ENCODE results near the gene LNPK. TPM values are rescaled to one million over a fixed set of nuclear protein-coding genes. Genes with fewer than 3 reads are reported as not detected.

Gene LNPK
- total RNA-seq, 1 experiment from 2014 or later, result 10.3 TPM

GRCh38 chr2:175947073-175947472 lies 55.0 kb downstream of the LNPK start (continued):
- no peak for TF ChIP-seq ZNF512 (CRISPR knock-in tag; IDR thresholded peaks at IDR 0.05; ENCODE audit: borderline replicate concordance)
- no peak for TF ChIP-seq MAX (CRISPR knock-in tag; IDR thresholded peaks at IDR 0.05)
- TF ChIP-seq ZNF425 (CRISPR knock-in tag; conservative IDR thresholded peaks at IDR 0.05), result no peak
- TF ChIP-seq ZNF219 (CRISPR knock-in tag; IDR thresholded peaks at IDR 0.05; ENCODE audit: borderline replicate concordance), result no peak
- TF ChIP-seq PRDM15 (CRISPR knock-in tag; IDR thresholded peaks at IDR 0.05), result no peak
- TF ChIP-seq ZNF423 (CRISPR knock-in tag; IDR thresholded peaks at IDR 0.05), result no peak
- no peak for TF ChIP-seq FOXP4 (CRISPR knock-in tag; IDR thresholded peaks at IDR 0.05)

GRCh38 chr2:175941699-175942098 lies 60.4 kb downstream of the LNPK start:
- ATAC-seq, result no peak
- H3K4me1 Mint-ChIP-seq, result no peaks in the 10 kb centered on the region
- DNase-seq (ENCODE audit: low spot score), result no peak
- peaks cover 5% of the 10 kb centered on the region; the same call in 1 of the 2 replicates for H3K36me3 Mint-ChIP-seq
- no peak overlapping the region for H3K4me3 Mint-ChIP-seq
- H3K27ac Mint-ChIP-seq, result no peak overlapping the region
- H3K9me3 Mint-ChIP-seq, result peaks cover 7% of the 10 kb centered on the region
- ChIA-PET POLR2A (no interaction called here), CTCF (no interaction called here)
- H3K27me3 Mint-ChIP-seq (ENCODE audit: low read depth), result no peaks in the 10 kb centered on the region
- TF ChIP-seq HMGXB4 (CRISPR knock-in tag; IDR thresholded peaks at IDR 0.05) (no peak), ZNF532 (CRISPR knock-in tag; IDR thresholded peaks at IDR 0.05; ENCODE audit: borderline replicate concordance) (no peak), SOX15 (CRISPR knock-in tag; IDR thresholded peaks at IDR 0.05) (no peak), GRHL2 (CRISPR knock-in tag; IDR thresholded peaks at IDR 0.05; ENCODE audit: insufficient replicate concordance, severe bottlenecking) (no peak), MXD4 (CRISPR knock-in tag; IDR thresholded peaks at IDR 0.05; ENCODE audit: borderline replicate concordance) (no peak), E2F1 (CRISPR knock-in tag; IDR thresholded peaks at IDR 0.05) (no peak), CREM (CRISPR knock-in tag; IDR thresholded peaks at IDR 0.05) (no peak), TEAD4 (CRISPR knock-in tag; IDR thresholded peaks at IDR 0.05) (no peak), ZNF232 (CRISPR knock-in tag; IDR thresholded peaks at IDR 0.05) (no peak), ESRRA (CRISPR knock-in tag; IDR thresholded peaks at IDR 0.05; ENCODE audit: borderline replicate concordance) (no peak), NR1H2 (CRISPR knock-in tag; IDR thresholded peaks at IDR 0.05) (no peak)

Data from WTC11 (cell line).